Effector CD8-positive, alpha-beta T cell (primary cell): ENCODE results near the gene FILIP1L.

Experiments
- DNase-seq: peaks from one replicate; lab custom pipeline; 2025; lab: John Stamatoyannopoulos, UW

Gene FILIP1L

GRCh38 chr3:99950921-99951320 is 163.4 kb downstream of the FILIP1L start:
- DNase-seq: no peak

GRCh38 chr3:99949956-99950670 is 164.2 kb downstream of the FILIP1L start:
- DNase-seq: no peak

- DNase-seq: no peak
Measured at GRCh38 chr3:99948467-99949089, 165.7 kb downstream of the FILIP1L start.

- DNase-seq: no peak
Measured at GRCh38 chr3:99947356-99947755, 166.9 kb downstream of the FILIP1L start.

GRCh38 chr3:99945328-99945995 is 168.8 kb downstream of the FILIP1L start:
- no peak for DNase-seq

- DNase-seq: no peak
Measured at GRCh38 chr3:99943931-99944761, 170.2 kb downstream of the FILIP1L start.

GRCh38 chr3:99941211-99941610 is 173.1 kb downstream of the FILIP1L start:
- DNase-seq: no peak

- DNase-seq: no peak
Measured at GRCh38 chr3:99940350-99940749, 174.0 kb downstream of the FILIP1L start.

GRCh38 chr3:99939876-99940275 is 174.4 kb downstream of the FILIP1L start:
- no peak for DNase-seq

- DNase-seq: no peak
Measured at GRCh38 chr3:99938270-99938911, 175.9 kb downstream of the FILIP1L start.

- no peak for DNase-seq
Measured at GRCh38 chr3:99934975-99935797, 179.1 kb downstream of the FILIP1L start.

- no peak for DNase-seq
Measured at GRCh38 chr3:99933971-99934750, 180.1 kb downstream of the FILIP1L start.

- no peak for DNase-seq
Measured at GRCh38 chr3:99931059-99931458, 183.2 kb downstream of the FILIP1L start.

- no peak for DNase-seq
Measured at GRCh38 chr3:99929745-99930139, 184.6 kb downstream of the FILIP1L start.

- DNase-seq: no peak
Measured at GRCh38 chr3:99928771-99929744, 185.2 kb downstream of the FILIP1L start.

- DNase-seq: no peak
Measured at GRCh38 chr3:99927671-99928457, 186.4 kb downstream of the FILIP1L start.

GRCh38 chr3:99925584-99926230 is 188.6 kb downstream of the FILIP1L start:
- DNase-seq: no peak
